B cell (primary cell): Measurements from ENCODE around the gene IFNAR2. TPM values are rescaled to one million over a fixed set of nuclear protein-coding genes. Genes with fewer than 3 reads are reported as not detected.

Source experiments
- ATAC-seq: fragments of 200-7000 bp; cut with Tn5 transposase; one replicate; pipeline ENCODE4 v1.10.0; 2021; ENCODE audit warnings: low read depth, mild to moderate bottlenecking, moderate number of reproducible peaks, moderate library complexity
- CTCF ChIA-PET: fragments of 350-600 bp; sonication (Branson Sonifier 250); formaldehyde crosslinking; loops from one replicate; lab custom pipeline; 2021; ENCODE audit warnings: antibody characterized with exemption, inconsistent platforms; lab: Charles Lee
- POLR2A ChIA-PET: fragments of 350-600 bp; sonication (Branson Sonifier 250); formaldehyde crosslinking; loops from one replicate; lab custom pipeline; 2021; ENCODE audit warnings: antibody characterized with exemption; lab: Charles Lee
- DNase-seq: peaks from one replicate; pipeline ENCODE4 v3.0.0; 2013
- H2AFZ ChIP-seq: 2 replicates; pipeline ENCODE4 v1.6.1; 2012; ENCODE audit warnings: mild to moderate bottlenecking, low read depth, low read length; ENCODE audit not compliant: insufficient read depth, poor library complexity, severe bottlenecking
- H3K27ac ChIP-seq, 2 donors: 1 replicate in 1 of 2; 2 replicates in 1 of 2; pipeline ENCODE4 v1.5.1; 2012 to 2013; ENCODE audit warnings: low read length in 2 of 2, mild to moderate bottlenecking in 2 of 2, moderate library complexity in 1 of 2
- H3K27me3 ChIP-seq, 4 experiments: fragments of 200-600 bp in 1 of 4; sonication (generic) in 1 of 4; replicated peaks in 1 of 4; 1 replicate in 2 of 4; 2 replicates in 2 of 4; pipeline versions ENCODE4 v1.6.1 to v1.7.0; 2013 to 2016; ENCODE audit warnings: low read length in 3 of 4, mild to moderate bottlenecking in 2 of 4, mixed read lengths in 1 of 4, moderate library complexity in 1 of 4; ENCODE audit not compliant: insufficient read depth in 4 of 4, control insufficient read depth in 3 of 4; ENCODE audit errors: control extremely low read depth in 1 of 4
- H3K36me3 ChIP-seq, 2 experiments: replicated peaks in 1 of 2; 1 replicate in 1 of 2; 2 replicates in 1 of 2; pipeline versions ENCODE4 v1.6.1 to v1.7.1; 2013; ENCODE audit warnings: low read length in 1 of 2; ENCODE audit not compliant: insufficient read depth in 2 of 2, control insufficient read depth in 1 of 2; ENCODE audit errors: control extremely low read depth in 1 of 2, extremely low read depth in 1 of 2
- H3K4me1 ChIP-seq, 2 donors: fragments of 200-600 bp in 1 of 2; sonication (generic) in 1 of 2; 1 replicate in 1 of 2; 2 replicates in 1 of 2; pipeline versions ENCODE4 v1.5.1 to v1.6.1; 2013 to 2017; ENCODE audit warnings: low read length in 2 of 2; ENCODE audit not compliant: control insufficient read depth in 2 of 2, insufficient read depth in 2 of 2
- H3K4me2 ChIP-seq: replicated peaks from 2 replicates; pipeline ENCODE3; 2012; ENCODE audit warnings: mild to moderate bottlenecking, low read depth, low read length; ENCODE audit not compliant: poor library complexity, severe bottlenecking
- H3K4me3 ChIP-seq, 5 experiments: fragments of 200-600 bp in 1 of 5; sonication (generic) in 1 of 5; 1 replicate in 3 of 5; 2 replicates in 2 of 5; pipeline versions ENCODE4 v1.5.1 to v1.7.0; 2011 to 2016; ENCODE audit warnings: low read length in 4 of 5, mild to moderate bottlenecking in 4 of 5, low read depth in 2 of 5, control low read depth in 1 of 5, moderate library complexity in 1 of 5; ENCODE audit not compliant: insufficient read depth in 1 of 5; ENCODE audit errors: control extremely low read depth in 1 of 5, extremely low read depth in 1 of 5
- H3K79me2 ChIP-seq: fragments of 200-600 bp; sonication (generic); one replicate; pipeline ENCODE4 v1.6.0; 2016; ENCODE audit warnings: low read length; ENCODE audit not compliant: control insufficient read depth, insufficient read depth
- H3K9ac ChIP-seq: fragments of 200-600 bp; sonication (generic); 2 replicates; pipeline ENCODE4 v1.6.1; 2017; ENCODE audit warnings: mild to moderate bottlenecking, low read length, moderate library complexity
- H3K9me3 ChIP-seq, 3 donors: one replicate each; pipeline versions ENCODE4 v1.6.1 to v1.7.1; 2013; ENCODE audit warnings: low read length in 2 of 3; ENCODE audit not compliant: control insufficient read depth in 2 of 3, insufficient read depth in 1 of 3; ENCODE audit errors: control extremely low read depth in 1 of 3
- H4K20me1 ChIP-seq: 2 replicates; pipeline ENCODE4 v1.6.0; 2012; ENCODE audit warnings: mild to moderate bottlenecking, low read length; ENCODE audit not compliant: insufficient read depth, control insufficient read depth, poor library complexity, severe bottlenecking
- H3K27ac Mint-ChIP-seq: one replicate; pipeline ENCODE4 v1.8.0; 2021; ENCODE audit warnings: mixed read lengths
- H3K27me3 Mint-ChIP-seq: one replicate; pipeline ENCODE4 v1.8.0; 2021; ENCODE audit warnings: mixed read lengths
- H3K4me1 Mint-ChIP-seq: one replicate; pipeline ENCODE4 v1.8.0; 2021; ENCODE audit warnings: mixed read lengths
- H3K4me3 Mint-ChIP-seq: one replicate; pipeline ENCODE4 v1.8.0; 2021; ENCODE audit warnings: mixed read lengths
- H3K9me3 Mint-ChIP-seq: one replicate; pipeline ENCODE4 v1.8.0; 2022; ENCODE audit warnings: mixed read lengths; ENCODE audit not compliant: insufficient read depth
- EZH2 ChIP-seq: IDR thresholded peaks from 2 replicates; pipeline ENCODE4 v1.6.1; 2012; ENCODE audit warnings: borderline replicate concordance, low read depth, mild to moderate bottlenecking, moderate library complexity, low read length; ENCODE audit not compliant: insufficient read depth, poor library complexity, severe bottlenecking
- WGBS: methylation state at CpG from one replicate; pipeline ENCODE4 v1.1.5; 2013; ENCODE audit warnings: missing lambda C conversion rate; ENCODE audit not compliant: insufficient coverage; 5-methylcytosine and 5-hydroxymethylcytosine counted together
- intact Hi-C: fragments of 100-400 bp; cut with micrococcal nuclease; formaldehyde crosslinking; loops from one replicate; pipeline ENCODE4 v1.10.0; 2022
- polyA plus RNA-seq: library from polyadenylated mRNA; depleted of rRNA; stranded (reverse); fragments of >200 nt; gene quantifications from 2 replicates; pipeline ENCODE4 v1.2.3, GENCODE V29; 2012
- total RNA-seq, 2 donors: library from RNA; stranded (reverse); fragments of 120-200 nt in 1 of 2; gene quantifications; 1 replicate in 1 of 2; 2 replicates in 1 of 2; pipeline versions ENCODE4 v1.2.3 to v1.2.4, GENCODE V29; 2013 to 2022
- TF ChIP-seq, protein P1 (sequence below): fragments of 200-600 bp; IDR thresholded peaks from one replicate; pipeline ENCODE4 v1.8.0; 2022; ENCODE audit warnings: antibody characterized with exemption, mild to moderate bottlenecking

IFNAR2 gene
- total and polyA plus RNA-seq, 2 donors (not counting 1 experiment from before 2014, with no cell fraction given) = 33.0 to 45.0 TPM

DNA sequence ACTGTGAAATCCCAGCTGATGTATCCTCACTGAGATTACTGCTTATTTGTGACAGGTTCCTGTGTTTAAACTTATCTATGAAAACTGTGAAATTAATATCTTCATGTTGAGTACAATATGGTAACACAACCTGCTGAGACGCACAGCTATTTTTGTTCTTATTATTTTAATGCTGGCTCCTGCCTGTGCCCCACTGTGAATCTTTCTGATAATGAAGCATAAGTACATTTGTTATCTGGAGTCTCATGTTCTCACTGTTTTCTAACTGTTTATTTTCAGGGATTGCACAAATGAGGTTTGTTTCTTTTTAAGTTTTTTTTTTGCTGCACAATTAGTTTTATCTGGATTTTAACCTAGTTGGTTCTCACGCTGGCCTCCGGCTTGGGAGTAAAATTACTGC, 39.9 kb upstream of the IFNAR2 start:
- CTCF ChIA-PET = interaction anchor here (0.7 kb wide), 1 partner anchor 454 kb away, joined by 3 read pairs; no protein-coding TSS in a partner anchor

DNA sequence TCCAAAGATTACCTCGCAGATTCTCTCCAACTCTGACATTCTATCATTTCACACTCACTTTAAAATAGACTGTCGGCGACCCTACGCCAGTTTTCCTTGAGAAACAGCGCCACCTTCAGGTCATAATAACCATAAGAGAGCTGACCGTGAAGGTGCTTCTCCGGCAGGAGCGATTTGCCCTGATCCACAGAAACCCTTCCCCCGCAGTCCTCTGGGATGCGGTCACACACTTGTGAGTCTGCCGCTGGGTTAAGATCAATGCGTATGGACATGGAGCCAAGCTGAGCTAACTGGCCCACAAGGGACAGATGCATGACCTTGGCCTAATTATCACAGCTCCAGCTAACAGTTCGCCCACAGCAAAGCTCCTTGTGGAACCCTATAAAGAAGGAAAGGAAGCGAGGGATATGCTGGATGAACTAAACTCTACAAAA, 32.8 kb upstream of the IFNAR2 start:
- H3K9me3 ChIP-seq = no peaks in the 10 kb centered on the region
- ChIA-PET POLR2A (interaction anchor here (0.6 kb wide), 1 partner anchor 279 kb away, joined by 9 read pairs; no protein-coding TSS in a partner anchor), CTCF (interaction anchor here (0.7 to 4.2 kb wide), 72 partner anchors 8 to 546 kb away, joined by 3 to 140 read pairs (median 5); partner anchors contain the start of genes IFNAR1, IFNAR2, IL10RB and TMEM50B)
- peak overlapping the region; percentile 9 for H3K4me2 ChIP-seq
- H3K9ac ChIP-seq = no peak overlapping the region
- no peaks in the 10 kb centered on the region for H3K9me3 Mint-ChIP-seq
- H3K4me1 ChIP-seq = peaks cover 14 to 18% of the 10 kb centered on the region in 2 donors
- DNase-seq (peak; percentile 80), ATAC-seq (no peak)
- no peaks in the 10 kb centered on the region for H3K27me3 ChIP-seq
- H3K4me3 ChIP-seq = no peak overlapping the region
- peaks cover 3% of the 10 kb centered on the region for H3K79me2 ChIP-seq
- no peak overlapping the region for H3K27ac ChIP-seq
- H3K27me3 Mint-ChIP-seq = peaks cover 20% of the 10 kb centered on the region
- no peak overlapping the region for H3K4me3 Mint-ChIP-seq
- peak overlapping the region; percentile 48 for H2AFZ ChIP-seq
- WGBS = 14% methylated on average over 13 of the region's 14 CpGs
- H3K27ac Mint-ChIP-seq = no peak overlapping the region
- peaks cover 17% of the 10 kb centered on the region for H3K4me1 Mint-ChIP-seq
- TF ChIP-seq, protein P1, sequence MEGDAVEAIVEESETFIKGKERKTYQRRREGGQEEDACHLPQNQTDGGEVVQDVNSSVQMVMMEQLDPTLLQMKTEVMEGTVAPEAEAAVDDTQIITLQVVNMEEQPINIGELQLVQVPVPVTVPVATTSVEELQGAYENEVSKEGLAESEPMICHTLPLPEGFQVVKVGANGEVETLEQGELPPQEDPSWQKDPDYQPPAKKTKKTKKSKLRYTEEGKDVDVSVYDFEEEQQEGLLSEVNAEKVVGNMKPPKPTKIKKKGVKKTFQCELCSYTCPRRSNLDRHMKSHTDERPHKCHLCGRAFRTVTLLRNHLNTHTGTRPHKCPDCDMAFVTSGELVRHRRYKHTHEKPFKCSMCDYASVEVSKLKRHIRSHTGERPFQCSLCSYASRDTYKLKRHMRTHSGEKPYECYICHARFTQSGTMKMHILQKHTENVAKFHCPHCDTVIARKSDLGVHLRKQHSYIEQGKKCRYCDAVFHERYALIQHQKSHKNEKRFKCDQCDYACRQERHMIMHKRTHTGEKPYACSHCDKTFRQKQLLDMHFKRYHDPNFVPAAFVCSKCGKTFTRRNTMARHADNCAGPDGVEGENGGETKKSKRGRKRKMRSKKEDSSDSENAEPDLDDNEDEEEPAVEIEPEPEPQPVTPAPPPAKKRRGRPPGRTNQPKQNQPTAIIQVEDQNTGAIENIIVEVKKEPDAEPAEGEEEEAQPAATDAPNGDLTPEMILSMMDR = peak; percentile 92
- TF ChIP-seq EZH2 = no peak
- no peaks in the 10 kb centered on the region for H3K36me3 ChIP-seq
- intact Hi-C loops = loop anchor here (1.0 to 10.0 kb wide), 5 partner anchors 203 to 408 kb away; no protein-coding TSS in a partner anchor
- H4K20me1 ChIP-seq = no peaks in the 10 kb centered on the region

More for the DNA sequence above, 39.9 kb upstream of the IFNAR2 start:
- no peak overlapping the region for H3K9ac ChIP-seq
- TF ChIP-seq, protein P1 = no peak
- no peaks in the 10 kb centered on the region for H3K36me3 ChIP-seq
- DNase-seq (no peak), ATAC-seq (no peak)
- peaks cover 27% of the 10 kb centered on the region for H3K27me3 Mint-ChIP-seq
- H3K9me3 ChIP-seq = peaks cover 0 to 12% (median 0%) of the 10 kb centered on the region in 3 donors
- peaks cover 22% of the 10 kb centered on the region for H3K4me1 Mint-ChIP-seq
- intact Hi-C loops = loop anchor here (10.0 kb wide), 1 partner anchor 415 kb away; no protein-coding TSS in a partner anchor
- no peak overlapping the region for H3K27ac ChIP-seq
- no peak overlapping the region for H2AFZ ChIP-seq
- peaks cover 2% of the 10 kb centered on the region for H3K9me3 Mint-ChIP-seq
- H3K4me3 Mint-ChIP-seq = no peak overlapping the region
- no peak overlapping the region for H3K4me3 ChIP-seq
- 61% methylated on average over 2 of the region's 3 CpGs for WGBS
- H3K27ac Mint-ChIP-seq = no peak overlapping the region
- H3K79me2 ChIP-seq = no peaks in the 10 kb centered on the region
- POLR2A ChIA-PET = no interaction called here
- no peaks in the 10 kb centered on the region for H4K20me1 ChIP-seq
- no peak overlapping the region for H3K4me2 ChIP-seq
- H3K4me1 ChIP-seq = peaks cover 6 to 14% of the 10 kb centered on the region in 2 donors
- H3K27me3 ChIP-seq = peaks cover 0 to 6% (median 1%) of the 10 kb centered on the region in 4 experiments
